Measurements from ENCODE around the gene TMEM132C. TPM values are rescaled to one million over a fixed set of nuclear protein-coding genes. Genes with fewer than 3 reads are reported as not detected.

TMEM132C gene
- total and polyA plus RNA-seq, 2 of the 13 experiments (the other 11 are each of a cell fraction or from before 2014, with no cell fraction given), result not detected

DNA sequence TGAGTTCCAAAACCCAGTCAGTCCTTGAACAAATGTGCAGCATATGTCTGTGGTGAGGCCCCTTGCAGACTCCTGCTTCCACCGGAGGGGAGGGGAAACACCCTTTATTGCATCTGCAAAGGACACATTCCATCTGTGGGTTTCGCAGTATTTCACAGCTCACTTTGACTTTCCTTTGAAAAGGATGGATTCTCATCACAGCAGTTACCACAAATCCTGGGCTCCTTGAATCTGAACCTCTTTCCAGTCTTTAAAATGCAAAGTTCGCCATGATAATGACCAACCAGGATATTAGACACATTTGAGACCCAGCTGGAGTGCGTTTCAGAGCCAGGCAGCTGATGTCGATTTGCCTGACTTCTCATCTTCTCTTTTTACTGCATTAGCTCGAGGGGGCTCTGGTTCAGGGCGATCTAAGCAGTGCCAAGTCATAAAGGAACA lies 314.4 kb downstream of the TMEM132C start:
- ATAC-seq, result no peak

More for the DNA sequence above, 314.4 kb downstream of the TMEM132C start:
- BruUV-seq (replicated peaks), result no TSS peak
- Histone ChIP-seq H3K4me3 (replicated peaks in 1 of 3; ENCODE audit: insufficient read depth in 1 of 3, low read depth in 2 of 3, low read length in 3 of 3) (no peak overlapping the region), H3K4me1 (ENCODE audit: insufficient read depth, low read length) (no peaks in the 10 kb centered on the region), H3K9ac (ENCODE audit: insufficient read depth, low read depth, low read length) (no peak overlapping the region), H3K4me2 (ENCODE audit: low read depth, low read length) (no peak overlapping the region), H3K36me3 (replicated peaks in 1 of 2; ENCODE audit: control insufficient read depth in 1 of 2, insufficient read depth in 2 of 2, low read length in 2 of 2) (no peaks in the 10 kb centered on the region), H3K27ac (ENCODE audit: extremely low read length, insufficient read depth, low read length) (no peak overlapping the region), H3K27me3 (ENCODE audit: control insufficient read depth in 1 of 2, insufficient read depth in 2 of 2, low read length in 2 of 2) (no peaks in the 10 kb centered on the region; a peak in 2 of 5 replicates), H4K20me1 (ENCODE audit: insufficient read depth, low read length) (no peaks in the 10 kb centered on the region), H3K9me3 (ENCODE audit: low read length) (no peaks in the 10 kb centered on the region), H2AFZ (ENCODE audit: low read length) (no peak overlapping the region), H3K79me2 (ENCODE audit: insufficient read depth, low read length) (no peaks in the 10 kb centered on the region)
- intact Hi-C loops (cut with micrococcal nuclease; ENCODE audit: unreplicated experiment) (no loop called here), in situ Hi-C loops (cut with HindIII; ENCODE audit: extremely low pct_ligation_motif_present, low pct_unique_long_range_greater_than_20kb) (no loop called here)
- TF ChIP-seq ZNF773 (CRISPR knock-in tag; IDR thresholded peaks at IDR 0.05; ENCODE audit: borderline replicate concordance) (no peak), MTF2 (CRISPR knock-in tag; IDR thresholded peaks at IDR 0.05; ENCODE audit: borderline replicate concordance) (no peak), GATAD1 (CRISPR knock-in tag; IDR thresholded peaks at IDR 0.05) (no peak), ZNF333 (CRISPR knock-in tag; IDR thresholded peaks at IDR 0.05; ENCODE audit: borderline replicate concordance) (no peak), ZNF251 (CRISPR knock-in tag; IDR thresholded peaks at IDR 0.05) (no peak), RBFOX2 (IDR thresholded peaks at IDR 0.05; ENCODE audit: low read depth, low read length) (no peak), GPN1 (CRISPR knock-in tag; IDR thresholded peaks at IDR 0.05; ENCODE audit: borderline replicate concordance) (no peak), POLR2G (IDR thresholded peaks at IDR 0.05; ENCODE audit: low read depth, low read length) (no peak)
- TF ChIP-seq, protein P1, sequence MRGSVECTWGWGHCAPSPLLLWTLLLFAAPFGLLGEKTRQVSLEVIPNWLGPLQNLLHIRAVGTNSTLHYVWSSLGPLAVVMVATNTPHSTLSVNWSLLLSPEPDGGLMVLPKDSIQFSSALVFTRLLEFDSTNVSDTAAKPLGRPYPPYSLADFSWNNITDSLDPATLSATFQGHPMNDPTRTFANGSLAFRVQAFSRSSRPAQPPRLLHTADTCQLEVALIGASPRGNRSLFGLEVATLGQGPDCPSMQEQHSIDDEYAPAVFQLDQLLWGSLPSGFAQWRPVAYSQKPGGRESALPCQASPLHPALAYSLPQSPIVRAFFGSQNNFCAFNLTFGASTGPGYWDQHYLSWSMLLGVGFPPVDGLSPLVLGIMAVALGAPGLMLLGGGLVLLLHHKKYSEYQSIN (CRISPR knock-in tag; IDR thresholded peaks at IDR 0.05; ENCODE audit: borderline replicate concordance), result no peak
- TF ChIP-seq, protein P2, sequence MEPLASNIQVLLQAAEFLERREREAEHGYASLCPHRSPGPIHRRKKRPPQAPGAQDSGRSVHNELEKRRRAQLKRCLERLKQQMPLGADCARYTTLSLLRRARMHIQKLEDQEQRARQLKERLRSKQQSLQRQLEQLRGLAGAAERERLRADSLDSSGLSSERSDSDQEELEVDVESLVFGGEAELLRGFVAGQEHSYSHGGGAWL (CRISPR knock-in tag; IDR thresholded peaks at IDR 0.05), result no peak
- TF ChIP-seq, protein P3, sequence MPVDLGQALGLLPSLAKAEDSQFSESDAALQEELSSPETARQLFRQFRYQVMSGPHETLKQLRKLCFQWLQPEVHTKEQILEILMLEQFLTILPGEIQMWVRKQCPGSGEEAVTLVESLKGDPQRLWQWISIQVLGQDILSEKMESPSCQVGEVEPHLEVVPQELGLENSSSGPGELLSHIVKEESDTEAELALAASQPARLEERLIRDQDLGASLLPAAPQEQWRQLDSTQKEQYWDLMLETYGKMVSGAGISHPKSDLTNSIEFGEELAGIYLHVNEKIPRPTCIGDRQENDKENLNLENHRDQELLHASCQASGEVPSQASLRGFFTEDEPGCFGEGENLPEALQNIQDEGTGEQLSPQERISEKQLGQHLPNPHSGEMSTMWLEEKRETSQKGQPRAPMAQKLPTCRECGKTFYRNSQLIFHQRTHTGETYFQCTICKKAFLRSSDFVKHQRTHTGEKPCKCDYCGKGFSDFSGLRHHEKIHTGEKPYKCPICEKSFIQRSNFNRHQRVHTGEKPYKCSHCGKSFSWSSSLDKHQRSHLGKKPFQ (CRISPR knock-in tag; IDR thresholded peaks at IDR 0.05; ENCODE audit: insufficient replicate concordance), result no peak
- FAIRE-seq, result no peak
- no peak for DNase-seq (ENCODE audit: low spot score)
- POLR2A ChIA-PET, result no interaction called here
- CTCF ChIA-PET (ENCODE audit: low intra/inter-chr PET ratio, low total read pairs), result no interaction called here
- 11% methylated on average over 7 of the region's 7 CpGs for WGBS (ENCODE audit: low lambda C conversion rate)
